Breast epithelium (tissue), 3 donors: Measurements from ENCODE around the gene SLC34A3.

Source experiments
- POLR2AphosphoS5 ChIP-seq, 3 donors: sonication (generic); formaldehyde crosslinking; IDR thresholded peaks; one replicate each; pipeline ENCODE4 v1.6.1; 2017; ENCODE audit warnings: antibody characterized with exemption in 3 of 3
- TF ChIP-seq, protein P1 (sequence below), 3 donors: fragments of 450-650 bp; IDR thresholded peaks; one replicate each; pipeline ENCODE4 v1.5.1; 2016 to 2017; ENCODE audit warnings: antibody characterized with exemption in 3 of 3, mild to moderate bottlenecking in 3 of 3, moderate library complexity in 3 of 3

DNA sequence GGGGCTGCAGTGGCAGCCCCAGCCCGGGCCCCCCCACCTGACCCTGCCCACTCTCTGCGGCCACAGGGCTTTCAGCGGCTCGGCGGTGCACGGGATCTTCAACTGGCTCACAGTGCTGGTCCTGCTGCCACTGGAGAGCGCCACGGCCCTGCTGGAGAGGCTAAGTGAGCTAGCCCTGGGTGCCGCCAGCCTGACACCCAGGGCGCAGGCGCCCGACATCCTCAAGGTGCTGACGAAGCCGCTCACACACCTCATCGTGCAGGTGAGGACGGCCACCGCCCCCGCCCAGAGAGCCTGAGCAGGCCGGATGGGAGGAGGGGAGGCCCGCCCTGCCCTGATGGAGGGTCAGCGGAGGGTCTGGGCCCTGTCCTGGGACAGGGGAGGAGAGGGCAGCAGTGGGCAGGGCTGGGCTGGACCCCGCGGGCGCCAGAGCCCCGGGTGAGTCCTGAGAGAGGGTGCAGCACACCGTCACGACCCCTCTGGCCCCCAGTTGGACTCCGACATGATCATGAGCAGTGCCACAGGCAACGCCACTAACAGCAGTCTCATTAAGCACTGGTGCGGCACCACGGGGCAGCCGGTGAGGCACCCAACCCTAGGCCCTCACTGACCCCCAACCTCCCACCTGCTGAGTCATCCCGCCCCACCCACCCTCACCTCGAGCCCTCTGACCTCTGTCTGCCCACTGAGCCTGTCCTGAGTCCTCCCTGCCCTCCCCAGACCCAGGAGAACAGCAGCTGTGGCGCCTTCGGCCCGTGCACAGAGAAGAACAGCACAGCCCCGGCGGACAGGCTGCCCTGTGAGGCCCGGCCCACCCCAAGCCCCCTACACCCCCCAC is 2.7 kb downstream of the SLC34A3 start:
- TF ChIP-seq POLR2AphosphoS5 (IDR thresholded peaks at IDR 0.05), result no peak
- TF ChIP-seq, protein P1, sequence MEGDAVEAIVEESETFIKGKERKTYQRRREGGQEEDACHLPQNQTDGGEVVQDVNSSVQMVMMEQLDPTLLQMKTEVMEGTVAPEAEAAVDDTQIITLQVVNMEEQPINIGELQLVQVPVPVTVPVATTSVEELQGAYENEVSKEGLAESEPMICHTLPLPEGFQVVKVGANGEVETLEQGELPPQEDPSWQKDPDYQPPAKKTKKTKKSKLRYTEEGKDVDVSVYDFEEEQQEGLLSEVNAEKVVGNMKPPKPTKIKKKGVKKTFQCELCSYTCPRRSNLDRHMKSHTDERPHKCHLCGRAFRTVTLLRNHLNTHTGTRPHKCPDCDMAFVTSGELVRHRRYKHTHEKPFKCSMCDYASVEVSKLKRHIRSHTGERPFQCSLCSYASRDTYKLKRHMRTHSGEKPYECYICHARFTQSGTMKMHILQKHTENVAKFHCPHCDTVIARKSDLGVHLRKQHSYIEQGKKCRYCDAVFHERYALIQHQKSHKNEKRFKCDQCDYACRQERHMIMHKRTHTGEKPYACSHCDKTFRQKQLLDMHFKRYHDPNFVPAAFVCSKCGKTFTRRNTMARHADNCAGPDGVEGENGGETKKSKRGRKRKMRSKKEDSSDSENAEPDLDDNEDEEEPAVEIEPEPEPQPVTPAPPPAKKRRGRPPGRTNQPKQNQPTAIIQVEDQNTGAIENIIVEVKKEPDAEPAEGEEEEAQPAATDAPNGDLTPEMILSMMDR (IDR thresholded peaks at IDR 0.05), result no peak
